Upper lobe of left lung (tissue), 6 donors: ENCODE measurements around the gene LGI2. TPM values are rescaled to one million over a fixed set of nuclear protein-coding genes. Genes with fewer than 3 reads are reported as not detected.

Experiments used
- ATAC-seq, 2 donors: fragments of 200-7000 bp; cut with Tn5 transposase; one replicate each; pipeline ENCODE4 v1.9.1; 2022; ENCODE audit warnings: mild to moderate bottlenecking in 2 of 2, moderate library complexity in 2 of 2; ENCODE audit not compliant: low FRiP score in 2 of 2
- DNase-seq, 2 donors: peaks; one replicate each; pipeline ENCODE4 v3.0.0-alpha.2; 2019 to 2020
- H3K27ac ChIP-seq, 4 donors: fragments of 200-600 bp; sonication (generic); one replicate each; pipeline ENCODE4 v1.5.1; 2016 to 2019
- H3K27me3 ChIP-seq, 4 donors: fragments of 200-600 bp; sonication (generic); one replicate each; pipeline ENCODE4 v1.5.1; 2017 to 2019
- H3K36me3 ChIP-seq, 4 donors: fragments of 200-600 bp; sonication (generic); one replicate each; pipeline ENCODE4 v1.5.1; 2016 to 2019
- H3K4me1 ChIP-seq, 4 donors: fragments of 200-600 bp; sonication (generic); one replicate each; pipeline ENCODE4 v1.5.1; 2018 to 2019
- H3K4me3 ChIP-seq, 4 donors: fragments of 200-600 bp; sonication (generic); one replicate each; pipeline ENCODE4 v1.5.1; 2017 to 2019; ENCODE audit warnings: mild to moderate bottlenecking in 2 of 4, moderate library complexity in 1 of 4
- H3K9me3 ChIP-seq, 4 donors: fragments of 200-600 bp; sonication (generic); one replicate each; pipeline ENCODE4 v1.5.1; 2018 to 2019
- CTCF ChIP-seq, 6 experiments: fragments of 450-650 bp in 4 of 6; fragments of 200-600 bp in 2 of 6; sonication (generic) in 2 of 6; IDR thresholded peaks; one replicate each; pipeline ENCODE4 v1.5.1; 2016 to 2019; ENCODE audit warnings: antibody characterized with exemption in 6 of 6
- EP300 ChIP-seq, 4 donors: sonication (generic); formaldehyde crosslinking; IDR thresholded peaks; one replicate each; pipeline ENCODE4 v1.5.1; 2017; ENCODE audit warnings: antibody characterized with exemption in 4 of 4, control low read depth in 2 of 4
- POLR2A ChIP-seq, 4 donors: fragments of 450-650 bp; IDR thresholded peaks; one replicate each; pipeline ENCODE4 v1.5.1; 2016 to 2017; ENCODE audit warnings: antibody characterized with exemption in 4 of 4, mild to moderate bottlenecking in 2 of 4
- POLR2AphosphoS5 ChIP-seq, 2 donors: sonication (generic); formaldehyde crosslinking; IDR thresholded peaks; one replicate each; pipeline ENCODE4 v1.5.1; 2017; ENCODE audit warnings: antibody characterized with exemption in 2 of 2
- WGBS, 2 donors: methylation state at CpG; one replicate each; pipeline ENCODE4 v1.1.5; 2017 to 2018; 5-methylcytosine and 5-hydroxymethylcytosine counted together
- total RNA-seq, 6 donors: library from RNA; depleted of rRNA in 4 of 6; stranded (reverse); fragments of >200 nt in 4 of 6; gene quantifications; one replicate each; pipeline versions ENCODE4 v1.1.0 to v1.2.1, GENCODE V29; 2016 to 2021
- donor health status: DM: no; HTN: no; CAD: no; lungs with moderate emphysema.
- donor health status: DM: no; HTN: yes; CAD: no; lungs with severe emphysema.

LGI2 gene
- total RNA-seq, 6 donors from 2014 or later, result 0.44 to 1.3 (median 0.80) TPM; not detected in 1

- Histone ChIP-seq H3K9me3 (no peaks in the 10 kb centered on the region), H3K4me3 (no peak overlapping the region), H3K27ac (no peak overlapping the region), H3K36me3 (no peaks in the 10 kb centered on the region), H3K4me1 (no peaks in the 10 kb centered on the region), H3K27me3 (no peaks in the 10 kb centered on the region)
- WGBS, 2 donors, result 92 to 100% methylated on average over 2 of the region's 2 CpGs
- DNase-seq (no peak), ATAC-seq (no peak)
- no peak for TF ChIP-seq EP300 (IDR thresholded peaks at IDR 0.05)
- TF ChIP-seq CTCF (IDR thresholded peaks at IDR 0.05), result no peak
- TF ChIP-seq POLR2A (IDR thresholded peaks at IDR 0.05), result no peak
- no peak for TF ChIP-seq POLR2AphosphoS5 (IDR thresholded peaks at IDR 0.05)
Measured at GRCh38 chr4:24956763-24957162, 74.0 kb downstream of the LGI2 start.

- H3K4me1 ChIP-seq, result no peaks in the 10 kb centered on the region
- WGBS, 2 donors, result 97 to 98% methylated on average over 2 of the region's 2 CpGs
- H3K9me3 ChIP-seq, result no peaks in the 10 kb centered on the region
- H3K36me3 ChIP-seq, result no peaks in the 10 kb centered on the region
- ATAC-seq (no peak), DNase-seq (no peak)
- no peak overlapping the region for H3K4me3 ChIP-seq
- no peak overlapping the region for H3K27ac ChIP-seq
- no peaks in the 10 kb centered on the region for H3K27me3 ChIP-seq
- TF ChIP-seq EP300 (IDR thresholded peaks at IDR 0.05), result no peak
Measured at GRCh38 chr4:24956091-24956490, 74.7 kb downstream of the LGI2 start.

GRCh38 chr4:24952667-24953066 lies 78.1 kb downstream of the LGI2 start:
- ATAC-seq, result no peak
- Histone ChIP-seq H3K4me3 (no peak overlapping the region), H3K36me3 (no peaks in the 10 kb centered on the region), H3K9me3 (no peaks in the 10 kb centered on the region), H3K4me1 (no peaks in the 10 kb centered on the region), H3K27me3 (no peaks in the 10 kb centered on the region), H3K27ac (no peak overlapping the region)
- DNase-seq, result no peak
- WGBS, 2 donors, result 82 to 83% methylated on average over 4 of the region's 4 CpGs
- no peak for TF ChIP-seq POLR2AphosphoS5 (IDR thresholded peaks at IDR 0.05)
- TF ChIP-seq EP300 (IDR thresholded peaks at IDR 0.05), result no peak
- no peak for TF ChIP-seq CTCF (IDR thresholded peaks at IDR 0.05)
- TF ChIP-seq POLR2A (IDR thresholded peaks at IDR 0.05), result no peak

GRCh38 chr4:24949970-24950369 lies 80.8 kb downstream of the LGI2 start:
- no peaks in the 10 kb centered on the region for H3K27me3 ChIP-seq
- ATAC-seq (no peak), DNase-seq (no peak)
- peaks cover 0 to 5% (median 0%) of the 10 kb centered on the region in 4 donors for H3K9me3 ChIP-seq
- TF ChIP-seq EP300 (IDR thresholded peaks at IDR 0.05) (no peak), POLR2AphosphoS5 (IDR thresholded peaks at IDR 0.05) (no peak)
- H3K4me1 ChIP-seq, result no peaks in the 10 kb centered on the region
- no peak overlapping the region for H3K27ac ChIP-seq
- no peaks in the 10 kb centered on the region for H3K36me3 ChIP-seq
- H3K4me3 ChIP-seq, result no peak overlapping the region

Other genes starting within 250 kb of the LGI2 start
- 100 to 1,000 TPM; 109 to 484 (median 200) TPM for gene SOD3, start 235.4 kb downstream of the LGI2 start, total RNA-seq
- 10 to 100 TPM; 13.4 to 31.3 (median 22.3) TPM for gene CCDC149, start 117.9 kb downstream of the LGI2 start, total RNA-seq
- 10 to 100 TPM in 3 of 6 donors, 1 to 10 TPM in 3; 4.9 to 19.3 (median 8.9) TPM for gene SEPSECS, start 129.5 kb upstream of the LGI2 start, total RNA-seq
- 10 to 100 TPM; 17.7 to 54.8 (median 23.7) TPM for gene PI4K2B, start 203.1 kb upstream of the LGI2 start, total RNA-seq